ENCODE data around the gene CHD6. TPM values are rescaled to one million over a fixed set of nuclear protein-coding genes. Genes with fewer than 3 reads are reported as not detected.

Gene CHD6
- total RNA-seq, 1 experiment from 2014 or later = 80.5 TPM

DNA sequence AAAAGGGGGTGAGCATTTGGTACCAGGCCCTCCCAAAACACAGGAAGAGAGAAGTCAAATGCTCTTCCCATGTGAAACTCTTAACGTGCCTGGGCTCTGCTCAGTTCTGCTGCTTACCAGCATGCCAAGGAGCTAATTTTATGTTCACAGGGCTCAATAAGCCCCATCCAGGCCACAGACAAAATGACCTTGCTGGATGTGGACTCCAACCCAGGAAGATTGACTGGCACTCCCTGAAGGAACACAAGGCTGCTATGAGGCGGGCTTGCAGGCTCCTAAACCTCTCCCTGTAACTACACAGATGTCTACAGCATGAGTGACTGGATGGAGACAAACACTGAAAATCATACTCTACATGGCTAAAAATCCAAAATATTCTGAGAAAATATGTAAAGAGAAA lies 50.6 kb downstream of the CHD6 start:
- no peak for TF ChIP-seq CTCF (IDR thresholded peaks at IDR 0.05; ENCODE audit: insufficient read depth in 1 of 2, low read depth in 1 of 2, low read length in 1 of 2, severe bottlenecking in 1 of 2, unreplicated experiment in 1 of 2)
- Mint-ChIP-seq H3K9me3 (ENCODE audit: unreplicated experiment) (peaks cover 8% of the 10 kb centered on the region), H3K4me3 (ENCODE audit: unreplicated experiment) (no peak overlapping the region), H3K27me3 (ENCODE audit: insufficient read depth, unreplicated experiment) (no peaks in the 10 kb centered on the region), H3K4me1 (ENCODE audit: low read depth, unreplicated experiment) (no peaks in the 10 kb centered on the region), H3K27ac (ENCODE audit: unreplicated experiment) (no peak overlapping the region), H3K36me3 (ENCODE audit: insufficient read depth, unreplicated experiment) (no peaks in the 10 kb centered on the region)
- ChIA-PET CTCF (no interaction called here), POLR2A (no interaction called here)
- no peak for DNase-seq
- no peak overlapping the region for H3K4me3 ChIP-seq (ENCODE audit: low read depth, low read length)
- intact Hi-C loops (cut with micrococcal nuclease; ENCODE audit: unreplicated experiment) = no loop called here
- peaks cover 2% of the 10 kb centered on the region; the same call in 1 of the 2 replicates for H3K36me3 ChIP-seq (ENCODE audit: control insufficient read depth, insufficient read depth, low read length)
- no peaks in the 10 kb centered on the region for H3K9me3 ChIP-seq
- no TSS peak for BruUV-seq (replicated peaks)
- no peaks in the 10 kb centered on the region for H3K4me1 ChIP-seq
- no peaks in the 10 kb centered on the region for H3K27me3 ChIP-seq (replicated peaks; ENCODE audit: control insufficient read depth, insufficient read depth, low read length)

DNA sequence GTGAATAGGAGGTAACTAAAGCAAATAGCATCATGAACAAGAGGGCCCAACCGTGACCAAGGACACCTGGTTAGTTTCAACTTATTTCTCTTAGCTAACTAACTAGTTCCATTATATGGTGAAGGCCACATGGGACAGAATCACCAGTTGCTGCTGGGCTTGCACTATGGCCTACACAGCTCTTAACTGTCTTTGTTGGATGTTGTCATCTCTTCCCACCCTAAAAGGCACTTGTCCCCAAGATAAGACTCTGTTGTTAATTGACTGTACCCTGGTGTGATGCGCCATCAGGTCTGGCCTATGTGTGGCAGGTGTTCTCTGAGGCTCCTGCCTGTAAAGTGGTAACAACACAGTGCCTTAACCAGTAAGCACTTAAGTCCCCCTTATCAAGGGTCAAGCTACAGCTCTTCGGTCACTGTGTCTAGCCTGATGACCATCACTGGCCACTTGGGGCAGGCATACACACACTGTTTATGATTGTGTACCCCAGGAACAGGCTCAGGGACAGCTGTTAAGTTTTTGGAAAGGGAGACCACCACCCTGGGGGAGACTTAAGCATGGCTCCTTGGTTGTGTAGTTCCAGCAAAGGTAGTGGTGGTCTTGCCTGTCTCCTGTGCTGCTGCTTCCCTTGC lies 51.2 kb downstream of the CHD6 start:
- no peaks in the 10 kb centered on the region for H3K27me3 ChIP-seq (replicated peaks; ENCODE audit: control insufficient read depth, insufficient read depth, low read length)
- no peaks in the 10 kb centered on the region for H3K9me3 ChIP-seq
- no peak overlapping the region for H3K27ac Mint-ChIP-seq (ENCODE audit: unreplicated experiment)
- peaks cover 8% of the 10 kb centered on the region for H3K9me3 Mint-ChIP-seq (ENCODE audit: unreplicated experiment)
- TF ChIP-seq CTCF (IDR thresholded peaks at IDR 0.05; ENCODE audit: insufficient read depth in 1 of 2, low read depth in 1 of 2, low read length in 1 of 2, severe bottlenecking in 1 of 2, unreplicated experiment in 1 of 2) = no peak
- H3K4me1 Mint-ChIP-seq (ENCODE audit: low read depth, unreplicated experiment) = no peaks in the 10 kb centered on the region
- intact Hi-C loops (cut with micrococcal nuclease; ENCODE audit: unreplicated experiment) = no loop called here
- H3K4me3 ChIP-seq (ENCODE audit: low read depth, low read length) = no peak overlapping the region
- no peak for DNase-seq
- ChIA-PET CTCF (no interaction called here), POLR2A (no interaction called here)
- no peaks in the 10 kb centered on the region for H3K27me3 Mint-ChIP-seq (ENCODE audit: insufficient read depth, unreplicated experiment)
- no peaks in the 10 kb centered on the region for H3K4me1 ChIP-seq
- BruUV-seq (replicated peaks) = no TSS peak
- H3K36me3 ChIP-seq (ENCODE audit: control insufficient read depth, insufficient read depth, low read length) = peaks cover 2% of the 10 kb centered on the region; the same call in 1 of the 2 replicates
- no peak overlapping the region for H3K4me3 Mint-ChIP-seq (ENCODE audit: unreplicated experiment)
- H3K36me3 Mint-ChIP-seq (ENCODE audit: insufficient read depth, unreplicated experiment) = no peaks in the 10 kb centered on the region

DNA sequence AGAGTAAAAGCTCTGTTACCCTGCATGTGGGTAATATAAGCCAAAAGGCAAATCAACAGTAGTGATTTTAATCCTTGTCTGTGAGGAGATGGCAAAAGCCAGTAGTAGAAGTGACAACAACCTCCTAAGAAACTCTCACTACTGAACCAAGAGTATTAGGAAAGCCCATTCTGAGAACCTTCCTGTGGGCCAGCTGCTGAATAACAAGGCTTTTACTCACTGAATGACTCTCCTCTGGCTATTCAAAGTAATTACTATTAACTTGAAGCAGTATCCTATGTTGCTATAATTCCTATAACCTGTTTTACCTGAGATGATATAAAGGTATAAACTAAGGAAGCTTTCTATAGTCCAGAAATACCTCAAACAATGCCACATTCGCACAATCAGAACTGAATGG lies 55.1 kb downstream of the CHD6 start:
- intact Hi-C loops (cut with micrococcal nuclease; ENCODE audit: unreplicated experiment) = no loop called here
- Mint-ChIP-seq H3K27me3 (ENCODE audit: insufficient read depth, unreplicated experiment) (no peaks in the 10 kb centered on the region), H3K9me3 (ENCODE audit: unreplicated experiment) (peaks cover 8% of the 10 kb centered on the region), H3K27ac (ENCODE audit: unreplicated experiment) (no peak overlapping the region), H3K4me1 (ENCODE audit: low read depth, unreplicated experiment) (peaks cover 15% of the 10 kb centered on the region), H3K4me3 (ENCODE audit: unreplicated experiment) (no peak overlapping the region), H3K36me3 (ENCODE audit: insufficient read depth, unreplicated experiment) (no peaks in the 10 kb centered on the region)
- POLR2A ChIA-PET = no interaction called here
- BruUV-seq (replicated peaks) = no TSS peak
- H3K9me3 ChIP-seq = no peaks in the 10 kb centered on the region
- DNase-seq = no peak
- no peaks in the 10 kb centered on the region for H3K27me3 ChIP-seq (replicated peaks; ENCODE audit: control insufficient read depth, insufficient read depth, low read length)
- H3K36me3 ChIP-seq (ENCODE audit: control insufficient read depth, insufficient read depth, low read length) = peaks cover 3% of the 10 kb centered on the region; the same call in 1 of the 2 replicates
- H3K4me3 ChIP-seq (ENCODE audit: low read depth, low read length) = no peak overlapping the region
- H3K4me1 ChIP-seq = no peaks in the 10 kb centered on the region
- CTCF ChIA-PET = interaction anchor here (1.6 kb wide), 1 partner anchor 9 kb away, joined by 4 read pairs; no protein-coding TSS in a partner anchor
- TF ChIP-seq CTCF (IDR thresholded peaks at IDR 0.05; ENCODE audit: insufficient read depth in 1 of 2, low read depth in 1 of 2, low read length in 1 of 2, severe bottlenecking in 1 of 2, unreplicated experiment in 1 of 2) = no peak
